Measurements from ENCODE around the gene GOLGA2.

The GOLGA2 gene

GRCh38 chr9:128254855-128255759 lies 20.7 kb downstream of the GOLGA2 start:
- DNase-seq = peak; percentile 24 to 60

DNA sequence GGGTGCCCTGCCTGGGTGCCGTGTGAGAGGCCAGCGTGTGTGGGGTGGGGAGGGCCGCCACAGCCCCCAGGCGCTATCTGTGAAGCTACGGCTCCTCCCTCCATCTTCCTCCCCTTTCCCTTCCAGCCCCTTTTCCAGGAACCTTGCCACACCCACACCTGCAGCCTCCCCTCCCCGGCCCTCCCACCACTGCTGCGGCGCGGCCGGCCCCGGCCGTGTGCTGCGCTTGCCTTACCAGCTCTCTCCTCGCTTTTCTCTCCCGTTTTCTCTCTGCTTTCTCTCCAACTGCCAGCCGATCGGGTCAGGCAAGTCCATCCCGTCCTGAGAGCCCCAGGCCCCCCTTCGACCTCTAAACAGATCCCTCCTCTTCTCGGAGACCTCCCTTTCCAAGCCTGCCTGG lies 21.4 kb downstream of the GOLGA2 start:
- DNase-seq = no peak

DNA sequence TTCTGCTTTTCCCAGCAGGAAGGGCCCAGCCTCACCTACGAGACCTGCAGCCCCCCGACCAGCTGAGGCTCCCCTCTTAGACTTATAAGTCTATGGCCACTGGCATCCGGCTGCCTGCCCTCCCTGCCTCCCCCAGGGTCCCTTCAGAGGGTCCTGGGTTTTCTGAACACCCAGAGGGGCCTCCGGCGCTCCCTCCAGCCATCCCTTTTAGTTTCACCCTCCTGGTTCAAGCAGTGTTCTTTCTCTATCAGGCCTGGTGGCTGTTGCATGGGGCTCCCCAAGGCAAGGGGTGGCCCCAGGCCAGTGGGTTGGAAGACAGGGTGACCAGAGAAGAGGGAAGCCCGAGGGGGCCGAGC lies 21.8 kb downstream of the GOLGA2 start:
- no peak for DNase-seq

DNA sequence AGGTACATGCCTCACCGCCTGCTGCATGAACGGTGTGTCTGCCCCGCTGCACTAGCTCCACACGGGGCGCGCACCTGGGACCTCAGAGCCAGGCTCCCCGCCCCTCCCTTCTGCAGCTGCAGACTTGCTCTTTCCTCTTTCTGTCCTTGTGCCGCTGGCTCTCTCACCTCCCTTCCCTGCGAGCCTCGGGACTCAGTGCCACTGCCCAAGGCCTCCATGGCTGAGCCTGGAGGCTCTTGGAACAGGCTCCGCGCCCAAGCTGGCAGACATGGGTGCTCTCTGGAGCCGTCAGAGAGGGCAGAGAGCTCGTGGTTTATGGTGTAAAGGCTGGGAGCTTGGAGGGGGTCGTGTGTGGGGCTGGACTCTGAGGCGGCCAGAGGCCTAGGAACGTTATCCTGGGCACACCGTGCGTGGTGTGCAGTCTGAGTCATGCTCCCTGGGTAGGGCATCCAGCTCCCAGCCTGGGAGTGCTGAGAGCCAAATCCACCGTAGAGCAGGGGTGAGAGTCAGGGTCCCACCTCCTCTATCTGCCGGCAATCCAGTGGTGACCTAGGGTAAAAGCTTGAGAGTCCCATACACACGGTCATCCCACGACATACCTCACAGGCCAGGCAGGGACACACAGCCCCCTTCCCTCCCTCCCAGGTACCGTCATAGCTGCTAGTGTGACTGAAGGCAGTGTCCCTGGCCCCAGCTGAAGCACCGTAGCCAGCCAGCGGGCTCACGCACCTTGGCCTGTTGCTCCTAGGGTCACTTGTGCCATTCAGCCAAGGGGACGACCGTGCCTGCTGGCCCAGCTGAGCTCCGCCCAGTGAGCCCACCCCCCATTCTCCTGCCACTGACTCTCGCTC lies 22.4 kb downstream of the GOLGA2 start:
- DNase-seq = no peak

DNA sequence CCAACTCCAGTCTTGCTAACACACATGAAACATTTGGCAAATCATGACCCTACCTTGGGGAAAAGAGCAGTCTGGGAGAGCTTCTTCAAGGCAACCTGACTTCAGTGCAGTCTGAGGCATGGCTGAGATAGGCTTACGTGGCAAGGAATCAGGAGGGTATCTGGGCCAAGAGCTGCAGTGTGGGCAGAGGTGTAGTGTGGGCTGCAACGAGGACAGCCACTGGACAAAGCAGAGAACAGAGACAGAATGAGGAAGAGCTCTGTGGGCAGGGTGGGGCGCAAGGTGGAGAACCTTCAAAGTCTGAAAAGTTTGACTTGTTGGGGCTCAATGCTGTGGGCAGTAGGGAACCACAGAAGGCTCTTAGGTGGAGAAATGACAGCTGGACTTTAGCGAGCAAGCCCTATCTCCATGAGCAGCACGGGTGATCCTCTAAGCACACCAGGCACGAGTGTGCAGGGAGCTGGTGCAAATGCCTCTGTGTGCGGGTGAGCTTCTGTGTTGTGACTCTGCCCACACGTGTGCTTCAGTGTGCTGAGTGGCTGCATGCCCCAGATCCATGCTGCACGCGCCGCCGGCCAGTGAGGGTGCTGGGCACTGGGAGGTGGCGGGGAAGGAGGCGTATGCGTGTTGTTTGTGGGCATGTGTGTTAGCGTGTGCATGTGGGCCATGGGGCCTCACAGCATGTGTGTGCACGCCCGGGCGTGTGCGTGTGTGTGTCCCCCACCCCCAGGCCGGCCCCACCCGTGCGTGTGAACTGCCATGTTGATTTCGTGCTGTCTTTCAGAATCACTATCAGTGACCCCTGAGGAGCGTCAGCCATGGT lies 23.3 kb downstream of the GOLGA2 start:
- no peak for DNase-seq

- no peak for DNase-seq
Observed at GRCh38 chr9:128251732-128252100, 24.1 kb downstream of the GOLGA2 start.

DNA sequence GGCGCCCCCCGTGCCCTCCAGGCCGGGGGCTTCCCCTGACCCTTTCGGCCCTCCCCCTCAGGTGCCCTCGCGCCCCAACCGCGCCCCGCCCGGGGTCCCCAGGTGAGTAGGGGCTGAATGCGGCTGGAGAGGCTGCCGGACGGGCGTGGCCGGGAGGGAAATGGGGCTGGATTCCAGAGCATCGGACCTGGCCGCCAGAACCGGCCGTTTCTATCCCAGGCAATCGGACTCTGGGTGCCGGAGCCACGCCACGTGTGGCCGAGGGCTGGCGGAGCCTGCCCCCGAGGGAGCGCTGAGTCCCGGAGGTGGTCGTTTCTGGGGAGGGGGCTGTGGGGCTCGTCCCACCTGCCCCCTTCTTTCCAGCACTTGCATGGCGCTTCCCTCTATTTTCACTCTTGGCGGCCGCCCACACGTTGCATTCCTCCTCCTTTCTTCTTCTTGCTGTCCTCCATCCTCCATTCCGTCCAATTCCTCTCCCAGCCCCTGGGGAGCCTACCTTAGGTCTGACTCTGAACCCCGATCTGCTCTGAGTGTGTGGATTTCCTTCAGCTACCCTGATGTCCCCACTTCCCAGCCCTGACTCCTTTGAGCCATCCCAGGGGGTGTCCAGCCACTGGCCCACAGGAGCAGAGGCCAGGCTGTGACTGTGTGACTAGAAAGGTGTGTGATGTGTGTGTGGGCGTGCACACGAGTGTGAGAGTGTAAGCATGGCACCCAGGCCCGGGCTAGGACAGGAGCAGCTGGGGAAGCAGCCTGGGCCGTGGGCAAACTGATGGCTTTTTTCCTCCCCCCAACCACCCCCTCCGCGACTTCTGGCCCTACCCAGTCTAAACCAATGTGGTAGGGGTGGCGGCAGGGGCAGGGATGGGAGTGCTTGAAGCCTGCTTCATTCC lies 24.7 kb downstream of the GOLGA2 start:
- no peak for DNase-seq

- DNase-seq = no peak
Observed at GRCh38 chr9:128249908-128250838, 25.6 kb downstream of the GOLGA2 start.

GRCh38 chr9:128249558-128249907 lies 26.3 kb downstream of the GOLGA2 start:
- DNase-seq = no peak

GRCh38 chr9:128247226-128247803 lies 28.5 kb downstream of the GOLGA2 start:
- DNase-seq = peak in 1 of 2 experiments; percentile 17

DNA sequence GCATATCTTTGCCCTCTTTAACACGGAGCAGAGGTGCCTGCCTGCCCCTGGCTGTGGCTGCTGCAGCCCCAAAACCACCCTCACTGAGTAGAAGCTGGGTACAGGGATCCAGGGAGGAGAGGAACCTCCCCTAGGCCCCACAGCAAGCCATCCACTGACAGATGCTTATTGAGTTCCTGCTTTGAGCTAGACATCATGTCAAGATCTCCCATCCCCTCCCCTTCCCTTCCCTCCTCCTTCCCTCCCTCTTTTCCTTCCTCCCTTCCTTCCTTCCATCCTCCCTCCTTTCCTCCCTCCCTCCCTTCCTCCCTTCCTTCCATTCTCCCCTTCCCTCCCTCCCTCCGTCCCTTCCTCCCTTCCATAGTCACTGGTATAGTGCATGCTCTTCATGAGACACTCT lies 29.3 kb downstream of the GOLGA2 start:
- no peak for DNase-seq

DNA sequence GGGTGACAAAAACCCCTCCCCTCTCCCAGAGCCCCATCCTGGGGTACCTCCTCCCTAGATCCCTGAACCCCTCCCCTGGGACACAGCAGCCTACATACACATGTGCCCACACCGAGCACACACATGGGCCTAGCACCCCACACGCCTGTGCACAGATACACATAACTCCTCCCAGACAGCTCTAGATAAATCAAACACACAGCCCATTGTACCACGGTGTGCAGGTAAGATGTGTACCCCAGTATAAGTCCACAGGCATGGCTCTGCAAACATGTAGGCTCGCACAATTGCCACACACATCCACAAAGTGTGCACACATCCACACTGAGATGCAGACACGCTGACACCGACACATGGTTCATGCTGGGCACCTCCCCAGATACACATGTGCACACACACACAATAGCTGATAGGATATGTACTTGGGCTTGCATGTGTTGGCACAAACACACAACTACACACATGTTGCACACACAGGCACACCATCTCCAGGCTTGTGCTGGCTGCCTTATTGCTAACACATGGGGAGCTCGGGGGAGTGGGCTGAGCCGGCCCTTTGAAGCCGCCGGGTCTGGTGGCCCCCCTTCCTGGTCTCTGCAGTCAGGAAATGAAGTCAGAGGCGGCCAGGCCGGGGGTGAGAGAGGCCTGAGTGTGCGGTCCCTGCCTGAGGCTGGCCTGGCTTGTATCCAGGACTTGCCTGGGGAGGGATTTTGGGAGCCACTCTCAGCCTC lies 30.2 kb downstream of the GOLGA2 start:
- DNase-seq = no peak

DNA sequence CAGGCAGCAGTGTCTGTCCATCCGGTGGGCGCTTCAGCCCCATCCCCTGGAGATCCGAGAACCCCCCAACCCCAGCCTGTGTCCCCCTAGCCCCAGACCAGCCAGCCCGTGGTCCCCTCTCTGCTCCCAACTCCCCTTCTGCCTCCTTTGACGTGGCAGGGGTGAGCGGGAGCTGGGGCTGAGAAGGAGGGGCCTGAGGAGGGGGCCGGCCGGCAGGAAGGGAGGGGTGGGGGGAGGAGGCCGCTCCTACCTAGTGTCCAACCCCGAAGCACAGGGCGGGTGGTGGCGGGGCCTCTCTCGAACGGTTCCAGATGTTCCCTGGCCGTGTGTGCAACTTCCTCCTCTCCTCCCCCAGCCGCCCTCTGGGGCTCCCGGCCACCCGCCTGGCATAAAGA lies 31.0 kb downstream of the GOLGA2 start:
- no peak for DNase-seq

- DNase-seq = no peak
Observed at GRCh38 chr9:128244091-128244836, 31.5 kb downstream of the GOLGA2 start.

DNA sequence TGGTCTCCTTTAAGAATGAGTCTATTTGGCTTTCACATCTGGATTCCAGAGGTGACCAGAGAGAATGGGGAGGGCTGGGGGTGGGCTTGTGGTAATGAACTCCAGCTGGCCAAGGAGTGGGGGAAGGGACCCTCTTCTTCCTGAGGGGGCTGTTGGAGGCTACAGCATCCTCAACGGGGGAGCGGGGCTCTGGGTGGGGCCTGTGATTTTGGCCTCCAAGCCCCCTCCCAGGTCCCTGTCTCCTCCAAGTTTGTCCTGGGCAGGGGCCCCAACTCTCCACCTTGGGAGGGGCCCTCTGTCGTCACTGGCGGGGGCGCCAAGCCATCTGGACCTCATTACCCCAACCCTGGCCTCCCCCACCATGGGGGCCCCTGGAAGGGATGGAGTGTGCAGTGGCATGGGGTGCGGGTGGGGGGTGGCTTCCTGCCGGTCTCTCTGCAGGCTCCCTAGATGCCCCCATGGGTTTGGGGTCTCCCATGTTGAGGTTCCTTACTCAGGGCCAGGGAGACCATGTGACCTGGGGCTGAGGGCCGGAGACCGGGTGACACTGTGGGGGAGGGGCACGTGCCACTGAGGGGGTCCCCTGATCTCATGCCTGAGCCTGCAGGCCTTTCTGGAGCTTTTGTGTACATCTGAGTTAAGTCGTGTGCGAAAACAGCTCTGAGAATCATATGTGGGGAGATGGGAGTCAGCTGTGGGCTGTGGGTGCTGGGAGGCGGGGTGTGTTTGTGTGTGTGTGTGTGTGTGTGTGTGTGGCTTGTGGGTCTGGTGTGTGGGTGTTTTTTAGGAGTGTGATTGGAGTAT lies 32.4 kb downstream of the GOLGA2 start:
- no peak for DNase-seq

DNA sequence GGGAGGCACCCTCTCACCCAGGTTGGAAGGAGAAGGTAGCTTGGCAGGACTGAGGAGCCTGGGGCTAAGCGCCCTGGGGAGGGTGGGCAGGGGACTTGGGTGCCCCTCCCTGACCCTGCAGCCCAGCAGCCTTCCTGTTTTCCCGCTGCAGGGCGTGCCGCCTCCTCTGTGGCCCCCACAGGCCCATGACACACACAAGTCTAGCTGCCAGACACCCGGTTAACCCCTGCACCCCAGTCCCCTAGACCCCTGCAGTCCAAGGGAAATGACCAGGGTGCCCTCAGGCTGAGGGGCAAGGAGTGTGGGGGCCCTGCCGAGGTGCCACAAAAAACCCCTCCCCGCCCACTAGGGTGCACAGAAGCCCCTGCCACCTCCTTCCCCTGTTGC lies 33.0 kb downstream of the GOLGA2 start:
- DNase-seq = no peak

DNA sequence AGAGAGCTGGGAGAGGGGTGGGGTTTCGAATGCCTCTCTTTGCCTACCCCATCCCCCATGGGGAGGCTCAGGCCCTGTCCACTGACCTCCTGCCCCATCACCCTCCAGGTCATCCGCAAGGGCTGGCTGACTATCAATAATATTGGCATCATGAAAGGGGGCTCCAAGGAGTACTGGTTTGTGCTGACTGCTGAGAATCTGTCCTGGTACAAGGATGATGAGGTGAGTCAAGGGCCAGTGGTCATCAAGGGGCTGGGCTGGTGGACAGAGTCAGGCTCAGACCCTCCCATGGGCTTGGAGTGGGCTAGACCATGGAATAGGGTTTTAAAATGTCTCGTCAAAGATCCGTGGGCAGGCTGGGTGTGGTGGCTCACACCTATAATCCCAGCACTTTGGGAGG lies 33.7 kb downstream of the GOLGA2 start:
- DNase-seq = no peak

GRCh38 chr9:128233817-128234406 lies 41.9 kb downstream of the GOLGA2 start:
- no peak for DNase-seq

Measured in NCI-H524 (cell line).